GM23338 (cell line): ENCODE results near the gene RPL37. TPM values are rescaled to one million over a fixed set of nuclear protein-coding genes. Genes with fewer than 3 reads are reported as not detected.

Experiments
- ATAC-seq: fragments of 200-7000 bp; cut with Tn5 transposase; 3 replicates; pipeline ENCODE4 v1.9.1; 2020
- DNase-seq: peaks from one replicate; pipeline ENCODE4 v3.0.0-alpha.2; 2015; ENCODE audit warnings: low spot score
- H2AFZ ChIP-seq: fragments of 200-600 bp; sonication (generic); 2 replicates; pipeline ENCODE4 v1.8.0; 2016; ENCODE audit warnings: antibody characterized with exemption, mild to moderate bottlenecking, moderate library complexity
- H3F3A ChIP-seq: fragments of 200-600 bp; sonication (generic); replicated peaks from 2 replicates; pipeline ENCODE4 v1.8.0; 2017; ENCODE audit warnings: antibody characterized with exemption, mixed run types, low read depth
- H3K27ac ChIP-seq: fragments of 200-600 bp; sonication (generic); 2 replicates; pipeline ENCODE4 v1.6.1; 2016; ENCODE audit warnings: low read depth
- H3K27me3 ChIP-seq: fragments of 200-600 bp; sonication (generic); 2 replicates; pipeline ENCODE4 v1.8.0; 2016; ENCODE audit warnings: mild to moderate bottlenecking, mixed run types, moderate library complexity; ENCODE audit not compliant: insufficient read depth
- H3K36me3 ChIP-seq: fragments of 200-600 bp; sonication (generic); 2 replicates; pipeline ENCODE4 v1.8.0; 2016; ENCODE audit warnings: mild to moderate bottlenecking; ENCODE audit not compliant: insufficient read depth
- H3K4me1 ChIP-seq: fragments of 200-600 bp; sonication (generic); 2 replicates; pipeline ENCODE4 v1.8.0; 2016; ENCODE audit warnings: mild to moderate bottlenecking, moderate library complexity; ENCODE audit not compliant: insufficient read depth
- H3K4me2 ChIP-seq: fragments of 200-600 bp; sonication (generic); 2 replicates; pipeline ENCODE4 v1.7.1; 2017; ENCODE audit warnings: mixed run types
- H3K4me3 ChIP-seq: fragments of 200-600 bp; sonication (generic); 2 replicates; pipeline ENCODE4 v1.6.1; 2016; ENCODE audit warnings: mixed run types
- H3K79me2 ChIP-seq: fragments of 200-600 bp; sonication (generic); replicated peaks from 2 replicates; pipeline ENCODE4 v1.8.0; 2017; ENCODE audit warnings: mild to moderate bottlenecking; ENCODE audit not compliant: insufficient read depth
- H3K9me2 ChIP-seq: fragments of 200-600 bp; sonication (generic); 2 replicates; pipeline ENCODE4 v1.8.0; 2017; ENCODE audit not compliant: insufficient read depth
- H4K20me1 ChIP-seq: fragments of 200-600 bp; sonication (generic); replicated peaks from 2 replicates; pipeline ENCODE4 v1.8.0; 2017; ENCODE audit warnings: mild to moderate bottlenecking; ENCODE audit not compliant: insufficient read depth
- H3K27ac Mint-ChIP-seq: 2 replicates; pipeline ENCODE4 v1.8.0; 2020; ENCODE audit warnings: inconsistent platforms, mild to moderate bottlenecking, moderate library complexity, mixed read lengths
- H3K27me3 Mint-ChIP-seq: 3 replicates; pipeline ENCODE4 v1.8.0; 2022; ENCODE audit warnings: low read depth, mild to moderate bottlenecking, moderate library complexity, mixed read lengths, inconsistent platforms; ENCODE audit not compliant: insufficient read depth, poor library complexity
- H3K36me3 Mint-ChIP-seq: 3 replicates; pipeline ENCODE4 v1.8.0; 2021; ENCODE audit warnings: low read depth, mild to moderate bottlenecking, inconsistent platforms, moderate library complexity, mixed read lengths
- H3K4me1 Mint-ChIP-seq: 3 replicates; pipeline ENCODE4 v1.8.0; 2020; ENCODE audit warnings: mild to moderate bottlenecking, inconsistent platforms, mixed read lengths
- H3K4me3 Mint-ChIP-seq: 3 replicates; pipeline ENCODE4 v1.8.0; 2021; ENCODE audit warnings: moderate library complexity, mild to moderate bottlenecking, inconsistent platforms, mixed read lengths
- H3K9me3 Mint-ChIP-seq: 3 replicates; pipeline ENCODE4 v1.8.0; 2020; ENCODE audit warnings: moderate library complexity, mild to moderate bottlenecking, inconsistent platforms, mixed read lengths
- CREB1 ChIP-seq: fragments of 250-450 bp; sonication (Bioruptor Pico); IDR thresholded peaks from 2 replicates; pipeline ENCODE4 v1.5.0; 2020; ENCODE audit warnings: low read depth, mild to moderate bottlenecking, moderate library complexity
- EZH2 ChIP-seq: fragments of 200-600 bp; sonication (generic); IDR thresholded peaks from one replicate; pipeline ENCODE4 v1.8.0; 2017; ENCODE audit warnings: antibody characterized with exemption, mild to moderate bottlenecking, low read depth; ENCODE audit not compliant: unreplicated experiment
- EZH2phosphoT487 ChIP-seq: fragments of 200-600 bp; sonication (generic); IDR thresholded peaks from one replicate; pipeline ENCODE4 v1.8.1; 2018; ENCODE audit warnings: antibody characterized with exemption; ENCODE audit not compliant: unreplicated experiment
- JUNB ChIP-seq: IDR thresholded peaks from one replicate; pipeline ENCODE4 v1.6.1; 2016; ENCODE audit warnings: antibody characterized with exemption; ENCODE audit not compliant: unreplicated experiment
- NANOG ChIP-seq: IDR thresholded peaks from 2 replicates; pipeline ENCODE4 v1.6.1; 2016; ENCODE audit warnings: antibody characterized with exemption, borderline replicate concordance
- POLR2AphosphoS5 ChIP-seq: IDR thresholded peaks from 2 replicates; pipeline ENCODE4 v1.6.1; 2016; ENCODE audit warnings: antibody characterized with exemption, low read depth
- STAT1 ChIP-seq: IDR thresholded peaks from one replicate; pipeline ENCODE4 v1.6.1; 2016; ENCODE audit warnings: antibody characterized with exemption; ENCODE audit not compliant: unreplicated experiment
- ZNF114 ChIP-seq: fragments of 250-450 bp; sonication (Bioruptor Pico); IDR thresholded peaks from 2 replicates; pipeline ENCODE4 v1.5.0; 2020; ENCODE audit warnings: mild to moderate bottlenecking, moderate library complexity
- polyA plus RNA-seq: library from polyadenylated mRNA; unstranded; fragments of >200 nt; fragmentation: Nextera tagmentation; extraction: Ambion mirVana; gene quantifications from 2 replicates; pipeline ENCODE4 v1.2.1, GENCODE V29; 2016
- total RNA-seq: library from RNA; depleted of rRNA; stranded (reverse); fragments of >200 nt; shearing (Covaris generic); gene quantifications from 2 replicates; pipeline ENCODE4 v1.2.3, GENCODE V29; 2014
- TF ChIP-seq, protein P1 (sequence below), 2 experiments: fragments of 200-600 bp in 1 of 2; sonication (generic) in 1 of 2; conservative IDR thresholded peaks; 2 replicates each; pipeline versions ENCODE4 v1.5.1 to v1.6.1; 2016 to 2017; ENCODE audit warnings: antibody characterized with exemption in 2 of 2, low read depth in 2 of 2, mild to moderate bottlenecking in 2 of 2, moderate library complexity in 1 of 2
- TF ChIP-seq, protein P2 (sequence below): IDR thresholded peaks from 2 replicates; pipeline ENCODE4 v1.6.1; 2016; ENCODE audit warnings: antibody characterized with exemption

RPL37 gene
- total and polyA plus RNA-seq, 2 experiments from 2014 or later: 104 to 3,283 TPM

DNA sequence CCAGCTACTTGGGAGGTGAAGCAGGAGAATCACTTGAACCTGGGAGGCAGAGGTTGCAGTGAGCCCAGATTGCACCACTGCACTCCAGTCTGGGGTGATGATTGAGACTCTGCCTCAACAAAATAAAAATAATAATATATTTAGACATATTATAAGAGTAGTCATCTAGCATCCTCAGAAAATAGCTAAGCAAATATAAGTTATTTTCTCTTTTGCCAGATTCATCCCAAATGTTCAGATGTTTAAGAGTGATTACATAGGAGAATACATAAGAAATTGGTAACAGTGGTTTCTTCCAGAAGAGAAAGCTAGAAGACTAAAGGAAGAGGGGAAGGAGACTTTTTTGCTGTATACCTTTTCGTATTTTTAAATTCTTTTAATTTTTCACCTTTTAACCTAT lies 56.9 kb downstream of the RPL37 start (continued):
- TF ChIP-seq CREB1 (no peak), ZNF114 (CRISPR knock-in tag) (no peak), NANOG (no peak), POLR2AphosphoS5 (no peak), EZH2 (no peak)
- TF ChIP-seq, protein P1, sequence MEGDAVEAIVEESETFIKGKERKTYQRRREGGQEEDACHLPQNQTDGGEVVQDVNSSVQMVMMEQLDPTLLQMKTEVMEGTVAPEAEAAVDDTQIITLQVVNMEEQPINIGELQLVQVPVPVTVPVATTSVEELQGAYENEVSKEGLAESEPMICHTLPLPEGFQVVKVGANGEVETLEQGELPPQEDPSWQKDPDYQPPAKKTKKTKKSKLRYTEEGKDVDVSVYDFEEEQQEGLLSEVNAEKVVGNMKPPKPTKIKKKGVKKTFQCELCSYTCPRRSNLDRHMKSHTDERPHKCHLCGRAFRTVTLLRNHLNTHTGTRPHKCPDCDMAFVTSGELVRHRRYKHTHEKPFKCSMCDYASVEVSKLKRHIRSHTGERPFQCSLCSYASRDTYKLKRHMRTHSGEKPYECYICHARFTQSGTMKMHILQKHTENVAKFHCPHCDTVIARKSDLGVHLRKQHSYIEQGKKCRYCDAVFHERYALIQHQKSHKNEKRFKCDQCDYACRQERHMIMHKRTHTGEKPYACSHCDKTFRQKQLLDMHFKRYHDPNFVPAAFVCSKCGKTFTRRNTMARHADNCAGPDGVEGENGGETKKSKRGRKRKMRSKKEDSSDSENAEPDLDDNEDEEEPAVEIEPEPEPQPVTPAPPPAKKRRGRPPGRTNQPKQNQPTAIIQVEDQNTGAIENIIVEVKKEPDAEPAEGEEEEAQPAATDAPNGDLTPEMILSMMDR (conservative IDR thresholded peaks at IDR 0.05; ENCODE audit: low read depth in 2 of 2): no peak
- TF ChIP-seq, protein P2, sequence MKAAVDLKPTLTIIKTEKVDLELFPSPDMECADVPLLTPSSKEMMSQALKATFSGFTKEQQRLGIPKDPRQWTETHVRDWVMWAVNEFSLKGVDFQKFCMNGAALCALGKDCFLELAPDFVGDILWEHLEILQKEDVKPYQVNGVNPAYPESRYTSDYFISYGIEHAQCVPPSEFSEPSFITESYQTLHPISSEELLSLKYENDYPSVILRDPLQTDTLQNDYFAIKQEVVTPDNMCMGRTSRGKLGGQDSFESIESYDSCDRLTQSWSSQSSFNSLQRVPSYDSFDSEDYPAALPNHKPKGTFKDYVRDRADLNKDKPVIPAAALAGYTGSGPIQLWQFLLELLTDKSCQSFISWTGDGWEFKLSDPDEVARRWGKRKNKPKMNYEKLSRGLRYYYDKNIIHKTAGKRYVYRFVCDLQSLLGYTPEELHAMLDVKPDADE: no peak

DNA sequence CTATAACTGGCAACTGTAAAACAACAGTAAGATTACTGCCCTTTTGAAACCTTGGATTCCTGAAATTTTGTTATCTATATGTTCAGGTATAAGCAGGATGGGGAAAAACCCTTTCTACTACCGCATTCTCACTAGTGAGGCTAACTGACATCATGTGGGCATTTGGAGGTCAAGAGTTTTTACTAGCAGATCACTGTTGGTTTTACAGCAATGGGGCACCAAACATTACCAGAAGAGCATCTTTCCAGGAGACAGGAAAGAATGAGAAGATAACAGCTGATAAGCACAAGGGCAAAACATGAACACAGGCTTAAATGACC lies 58.4 kb downstream of the RPL37 start:
- no peaks in the 10 kb centered on the region for H3K9me3 Mint-ChIP-seq
- H3K4me1 Mint-ChIP-seq: no peaks in the 10 kb centered on the region; the same call in 1 of the 3 replicates
- ATAC-seq: no peak
- no peaks in the 10 kb centered on the region for H3K27me3 ChIP-seq
- H2AFZ ChIP-seq: no peak overlapping the region
- H3K36me3 Mint-ChIP-seq: peaks cover 26% of the 10 kb centered on the region
- TF ChIP-seq JUNB: no peak
- H4K20me1 ChIP-seq: 0 out of 2 replicates have a peak, but pooled peaks cover 3% of the 10 kb centered on the region
- H3F3A ChIP-seq: no peaks in the 10 kb centered on the region
- peaks cover 42% of the 10 kb centered on the region for H3K79me2 ChIP-seq
- no peak overlapping the region for H3K4me3 Mint-ChIP-seq
- H3K4me2 ChIP-seq: no peak overlapping the region
- H3K27ac Mint-ChIP-seq: no peak overlapping the region
- peaks cover 1% of the 10 kb centered on the region for H3K27me3 Mint-ChIP-seq
- peaks cover 16% of the 10 kb centered on the region; the same call in 1 of the 2 replicates for H3K36me3 ChIP-seq
- no peak overlapping the region for H3K27ac ChIP-seq
- DNase-seq: no peak
- H3K4me1 ChIP-seq: no peaks in the 10 kb centered on the region
- no peaks in the 10 kb centered on the region for H3K9me2 ChIP-seq
- no peak overlapping the region for H3K4me3 ChIP-seq

DNA sequence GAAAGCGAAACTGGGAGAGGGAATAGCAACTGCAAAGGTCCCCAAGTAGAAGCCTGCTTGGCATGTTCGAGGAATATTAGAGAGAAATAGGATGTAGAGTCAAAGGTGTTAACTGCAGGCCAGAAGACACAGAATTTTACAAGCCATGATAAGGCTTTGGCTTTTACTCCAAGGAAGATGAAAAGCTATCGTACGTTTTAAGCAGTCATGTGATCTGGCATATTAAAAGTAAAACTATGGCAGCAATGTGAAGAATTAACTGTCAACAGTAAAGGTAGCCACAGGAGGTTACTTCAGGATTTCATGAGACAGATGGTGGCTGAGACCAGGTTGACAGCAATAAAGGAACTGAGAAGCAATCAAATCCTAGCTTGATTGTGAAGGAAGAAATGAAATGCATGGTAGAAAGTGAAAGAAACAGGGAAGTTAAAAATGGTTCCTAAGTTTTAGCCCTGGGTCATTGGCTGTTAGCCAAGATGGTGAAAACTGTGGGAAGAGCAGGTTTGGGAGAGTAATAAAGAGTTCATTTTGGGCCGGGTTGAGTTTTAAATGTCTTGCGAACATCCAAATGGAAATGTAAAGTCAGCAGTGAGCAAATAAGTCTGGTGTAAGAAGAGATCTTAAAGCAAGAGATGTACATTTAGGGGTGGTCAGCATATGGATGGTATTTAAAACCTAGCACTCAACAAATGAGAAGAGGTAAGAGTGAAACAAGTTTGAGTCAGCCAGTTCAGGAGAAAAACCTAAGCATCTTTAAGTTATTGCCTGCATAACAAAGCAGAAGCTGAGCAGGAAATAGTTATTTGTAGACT lies 59.0 kb downstream of the RPL37 start:
- no peak for DNase-seq
- H3K36me3 ChIP-seq: peaks cover 16% of the 10 kb centered on the region; the same call in 1 of the 2 replicates
- no peak overlapping the region for H3K4me2 ChIP-seq
- H3K4me3 ChIP-seq: no peak overlapping the region
- no peak overlapping the region for H2AFZ ChIP-seq
- no peaks in the 10 kb centered on the region for H3K27me3 ChIP-seq
- Mint-ChIP-seq H3K4me1 (no peaks in the 10 kb centered on the region; the same call in 1 of the 3 replicates), H3K36me3 (peaks cover 26% of the 10 kb centered on the region), H3K4me3 (no peak overlapping the region), H3K9me3 (no peaks in the 10 kb centered on the region), H3K27me3 (peaks cover 1% of the 10 kb centered on the region), H3K27ac (no peak overlapping the region)
- 0 out of 2 replicates have a peak, but pooled peaks cover 3% of the 10 kb centered on the region for H4K20me1 ChIP-seq
- H3K27ac ChIP-seq: no peak overlapping the region
- TF ChIP-seq EZH2phosphoT487: no peak
- TF ChIP-seq, protein P1 (conservative IDR thresholded peaks at IDR 0.05; ENCODE audit: low read depth in 2 of 2): no peak
- TF ChIP-seq STAT1: no peak
- H3F3A ChIP-seq: no peaks in the 10 kb centered on the region
- peaks cover 36% of the 10 kb centered on the region for H3K79me2 ChIP-seq
- ATAC-seq: no peak
- no peaks in the 10 kb centered on the region for H3K9me2 ChIP-seq
- H3K4me1 ChIP-seq: no peaks in the 10 kb centered on the region
